Osteocyte (in vitro differentiated cells): ENCODE data around the gene NRGN. TPM values are rescaled to one million over a fixed set of nuclear protein-coding genes. Genes with fewer than 3 reads are reported as not detected.

Experiments used
- DNase-seq: peaks from one replicate; pipeline ENCODE4 v3.0.0; 2021; ENCODE audit warnings: mixed read lengths; ENCODE audit not compliant: unreplicated experiment; ENCODE audit errors: extremely low spot score
- H3K27ac Mint-ChIP-seq: one replicate; pipeline ENCODE4 v1.8.0; 2021; ENCODE audit warnings: mild to moderate bottlenecking, mixed read lengths; ENCODE audit not compliant: unreplicated experiment
- H3K27me3 Mint-ChIP-seq: one replicate; pipeline ENCODE4 v1.8.0; 2021; ENCODE audit warnings: mixed read lengths; ENCODE audit not compliant: unreplicated experiment
- H3K36me3 Mint-ChIP-seq: one replicate; pipeline ENCODE4 v1.8.0; 2021; ENCODE audit warnings: mixed read lengths; ENCODE audit not compliant: unreplicated experiment
- H3K4me1 Mint-ChIP-seq: one replicate; pipeline ENCODE4 v1.8.0; 2021; ENCODE audit warnings: mixed read lengths; ENCODE audit not compliant: unreplicated experiment
- H3K4me3 Mint-ChIP-seq: one replicate; pipeline ENCODE4 v1.8.0; 2021; ENCODE audit warnings: mild to moderate bottlenecking, moderate library complexity, mixed read lengths; ENCODE audit not compliant: unreplicated experiment
- H3K9me3 Mint-ChIP-seq: one replicate; pipeline ENCODE4 v1.8.0; 2021; ENCODE audit warnings: mixed read lengths; ENCODE audit not compliant: unreplicated experiment
- total RNA-seq: library from RNA; stranded (reverse); gene quantifications from 2 replicates; pipeline ENCODE4 v1.2.1, GENCODE V29; 2021
- TF ChIP-seq, protein P1 (sequence below): fragments of 200-600 bp; sonication (generic); IDR thresholded peaks from 2 replicates; pipeline ENCODE4 v1.5.0; 2021; ENCODE audit warnings: antibody characterized with exemption, mild to moderate bottlenecking, moderate library complexity

NRGN gene
- total RNA-seq, 1 donor from 2014 or later = 0.97 TPM

DNA sequence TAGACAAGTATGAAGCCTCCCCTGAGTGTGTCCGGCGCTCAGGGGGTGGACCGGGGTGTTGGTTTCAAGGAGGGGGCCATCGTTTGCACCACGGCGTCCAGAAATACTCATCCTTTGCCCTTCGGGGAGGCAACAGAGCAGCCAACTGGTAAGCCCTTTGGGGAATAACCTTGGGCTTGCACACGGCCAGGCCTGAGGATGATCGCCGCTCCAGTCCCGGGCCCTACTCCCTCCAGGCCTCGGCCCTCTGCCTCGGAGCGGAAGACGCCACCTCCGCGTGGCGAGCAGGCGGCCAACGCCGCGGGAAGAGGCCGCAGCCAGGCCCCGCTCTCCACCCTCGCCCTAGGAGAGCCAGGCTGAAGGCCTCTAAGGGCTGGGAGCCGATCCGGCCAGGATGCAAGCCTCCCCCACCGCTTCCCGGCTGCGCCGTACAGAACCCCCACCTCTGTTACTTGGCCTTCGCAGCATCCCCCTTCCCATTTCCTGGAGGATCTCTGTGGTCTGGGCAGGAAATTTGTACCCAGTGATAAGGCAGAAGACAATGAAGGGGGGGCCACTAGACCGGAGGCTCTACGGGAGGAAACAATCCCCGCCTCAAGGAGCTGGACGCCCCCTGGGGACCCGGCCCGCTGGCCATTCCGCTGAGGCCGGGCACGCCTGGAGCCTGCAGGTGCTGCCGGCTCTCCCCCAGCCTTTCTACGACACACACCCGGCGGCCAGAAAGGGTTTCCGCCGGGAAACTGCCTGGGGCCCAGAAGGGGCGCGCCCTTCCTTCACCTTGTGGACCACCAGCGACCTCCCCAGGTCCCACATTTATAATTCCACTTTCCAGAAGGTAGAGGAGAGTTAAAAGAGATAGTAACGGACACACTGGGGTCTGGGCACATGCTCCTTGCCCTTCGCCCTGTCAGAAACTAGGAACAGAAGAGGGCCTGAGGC is 19.8 kb downstream of the NRGN start:
- Mint-ChIP-seq H3K4me1 (peaks cover 30% of the 10 kb centered on the region), H3K36me3 (no peaks in the 10 kb centered on the region), H3K27ac (no peak overlapping the region), H3K27me3 (peaks cover 36% of the 10 kb centered on the region), H3K9me3 (no peaks in the 10 kb centered on the region), H3K4me3 (peak overlapping the region; percentile 4)
- TF ChIP-seq, protein P1, sequence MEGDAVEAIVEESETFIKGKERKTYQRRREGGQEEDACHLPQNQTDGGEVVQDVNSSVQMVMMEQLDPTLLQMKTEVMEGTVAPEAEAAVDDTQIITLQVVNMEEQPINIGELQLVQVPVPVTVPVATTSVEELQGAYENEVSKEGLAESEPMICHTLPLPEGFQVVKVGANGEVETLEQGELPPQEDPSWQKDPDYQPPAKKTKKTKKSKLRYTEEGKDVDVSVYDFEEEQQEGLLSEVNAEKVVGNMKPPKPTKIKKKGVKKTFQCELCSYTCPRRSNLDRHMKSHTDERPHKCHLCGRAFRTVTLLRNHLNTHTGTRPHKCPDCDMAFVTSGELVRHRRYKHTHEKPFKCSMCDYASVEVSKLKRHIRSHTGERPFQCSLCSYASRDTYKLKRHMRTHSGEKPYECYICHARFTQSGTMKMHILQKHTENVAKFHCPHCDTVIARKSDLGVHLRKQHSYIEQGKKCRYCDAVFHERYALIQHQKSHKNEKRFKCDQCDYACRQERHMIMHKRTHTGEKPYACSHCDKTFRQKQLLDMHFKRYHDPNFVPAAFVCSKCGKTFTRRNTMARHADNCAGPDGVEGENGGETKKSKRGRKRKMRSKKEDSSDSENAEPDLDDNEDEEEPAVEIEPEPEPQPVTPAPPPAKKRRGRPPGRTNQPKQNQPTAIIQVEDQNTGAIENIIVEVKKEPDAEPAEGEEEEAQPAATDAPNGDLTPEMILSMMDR = no peak
- peak; percentile 80 for DNase-seq

DNA sequence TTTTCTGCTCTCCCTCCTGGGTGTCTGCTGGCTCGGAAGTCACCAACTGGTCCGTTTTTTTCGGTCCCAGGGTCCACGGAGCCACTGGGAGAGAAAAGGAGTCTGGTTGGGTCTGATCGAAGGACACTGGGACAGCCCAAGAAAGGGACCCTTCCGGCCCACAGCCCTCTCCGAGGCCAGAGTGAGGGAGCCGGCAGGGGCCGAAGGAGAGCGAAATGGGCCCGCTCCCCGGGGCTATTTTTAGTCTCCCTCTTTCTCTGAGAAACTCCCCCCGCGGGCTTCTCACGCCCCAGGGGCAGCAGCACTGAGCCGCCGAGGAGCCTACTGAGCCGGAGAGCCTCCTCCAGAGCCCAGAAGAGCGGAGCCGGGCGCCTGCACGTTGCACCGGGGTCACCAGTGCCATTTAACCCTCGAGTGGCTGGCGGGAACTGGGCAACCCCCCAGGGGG is 20.5 kb downstream of the NRGN start:
- Mint-ChIP-seq H3K4me3 (peak overlapping the region; percentile 4), H3K27me3 (peaks cover 36% of the 10 kb centered on the region), H3K36me3 (peaks cover 2% of the 10 kb centered on the region), H3K9me3 (no peaks in the 10 kb centered on the region), H3K4me1 (peaks cover 27% of the 10 kb centered on the region), H3K27ac (no peak overlapping the region)
- TF ChIP-seq, protein P1 = no peak
- peak; percentile 83 for DNase-seq

DNA sequence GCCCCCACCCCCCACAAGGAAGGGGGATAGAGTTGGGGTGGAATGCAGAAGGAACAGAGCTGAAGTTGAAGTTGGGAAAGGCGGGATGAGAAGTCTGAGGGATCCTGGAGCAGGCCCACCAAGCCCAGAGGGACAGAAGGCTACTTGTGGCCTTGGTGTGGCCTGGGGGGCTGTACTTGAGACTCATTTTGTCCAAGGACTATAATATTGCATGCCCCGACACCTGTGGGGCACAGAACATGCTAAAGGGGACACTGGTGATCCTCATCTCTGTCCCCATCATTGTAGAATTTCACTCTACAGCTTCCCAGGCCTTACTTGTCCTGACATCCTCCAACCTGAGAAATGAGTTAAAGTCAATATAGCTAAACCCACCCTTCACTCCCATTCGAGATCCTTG is 21.1 kb downstream of the NRGN start:
- H3K27me3 Mint-ChIP-seq = peaks cover 36% of the 10 kb centered on the region
- peaks cover 7% of the 10 kb centered on the region for H3K36me3 Mint-ChIP-seq
- H3K4me1 Mint-ChIP-seq = peaks cover 27% of the 10 kb centered on the region
- no peaks in the 10 kb centered on the region for H3K9me3 Mint-ChIP-seq
- DNase-seq = peak; percentile 38
- no peak overlapping the region for H3K27ac Mint-ChIP-seq
- TF ChIP-seq, protein P1 = no peak
- H3K4me3 Mint-ChIP-seq = no peak overlapping the region

DNA sequence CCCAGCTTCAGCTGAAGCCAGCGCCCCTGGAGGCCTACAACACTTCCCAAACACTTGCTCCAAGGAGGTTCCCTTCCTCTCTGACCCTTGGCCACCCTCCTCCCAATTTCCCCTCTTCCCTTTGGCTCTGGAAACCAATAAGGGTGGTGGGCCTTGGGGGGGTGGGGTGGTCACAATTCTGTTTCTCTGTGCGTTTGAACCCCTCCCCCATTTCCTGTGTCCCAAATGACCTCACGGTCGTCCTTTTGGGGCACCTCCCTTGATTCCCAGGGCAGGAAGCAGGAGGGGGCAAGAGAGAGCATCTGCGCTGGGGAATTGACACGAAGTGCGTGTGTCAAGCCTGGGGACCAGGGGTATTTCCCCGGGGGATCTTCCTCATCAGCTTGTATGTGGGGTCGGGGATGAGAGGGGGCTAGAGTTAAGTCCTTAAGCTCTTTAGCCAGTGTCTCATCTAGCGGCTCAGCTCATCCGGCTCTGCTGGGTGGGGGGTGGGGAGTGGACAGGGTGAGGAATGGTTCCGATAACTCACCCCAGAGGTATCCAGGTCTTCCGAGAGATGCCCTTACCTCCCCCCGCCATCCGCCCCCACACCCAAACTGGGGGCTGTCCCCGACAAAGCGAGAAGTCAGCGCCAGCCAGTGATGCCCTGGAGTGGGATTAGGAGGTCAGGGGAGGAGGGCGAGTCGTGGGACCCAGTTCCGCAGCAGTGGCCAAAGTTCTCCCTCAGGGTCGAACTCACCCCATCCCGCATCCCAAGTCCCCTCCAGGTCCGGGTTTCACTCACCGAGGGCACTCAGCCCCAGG is 21.8 kb downstream of the NRGN start:
- H3K4me1 Mint-ChIP-seq = peaks cover 27% of the 10 kb centered on the region
- H3K9me3 Mint-ChIP-seq = no peaks in the 10 kb centered on the region
- H3K36me3 Mint-ChIP-seq = peaks cover 11% of the 10 kb centered on the region
- peaks cover 36% of the 10 kb centered on the region for H3K27me3 Mint-ChIP-seq
- no peak overlapping the region for H3K27ac Mint-ChIP-seq
- TF ChIP-seq, protein P1 = no peak
- peak overlapping the region; percentile 22 for H3K4me3 Mint-ChIP-seq
- DNase-seq = peak; percentile 67
